GM18519 (cell line): Measurements from ENCODE around the gene TPPP3.

ENCODE experiments used
- ATAC-seq: cut with Tn5 transposase; IDR thresholded peaks from one replicate; pipeline ENCODE4 v1.9.1; 2021; ENCODE audit warnings: mild to moderate bottlenecking, moderate library complexity; ENCODE audit not compliant: unreplicated experiment, low FRiP score

TPPP3 gene

GRCh38 chr16:67393111-67393787, at the start of gene TPPP3:
Gene TPPP3, minus strand, starts transcription at chr16:67393498. Its CDS starts 2,387 bp downstream, at chr16:67391111.
- ATAC-seq: no peak

GRCh38 chr16:67442581-67443255, 49.4 kb upstream of the TPPP3 start:
- ATAC-seq: no peak

- no peak for ATAC-seq
Measured at GRCh38 chr16:67441907-67442306, 48.6 kb upstream of the TPPP3 start.

- ATAC-seq: no peak
Measured at GRCh38 chr16:67441271-67441753, 48.0 kb upstream of the TPPP3 start.

- no peak for ATAC-seq
Measured at GRCh38 chr16:67438824-67439393, 45.6 kb upstream of the TPPP3 start.

GRCh38 chr16:67438098-67438791, 44.9 kb upstream of the TPPP3 start:
- ATAC-seq: no peak

GRCh38 chr16:67437513-67437912, 44.2 kb upstream of the TPPP3 start:
- no peak for ATAC-seq

GRCh38 chr16:67436640-67437193, 43.4 kb upstream of the TPPP3 start:
- no peak for ATAC-seq

GRCh38 chr16:67435758-67436164, 42.5 kb upstream of the TPPP3 start:
- no peak for ATAC-seq

GRCh38 chr16:67433131-67433719, 39.9 kb upstream of the TPPP3 start:
- ATAC-seq: no peak

- no peak for ATAC-seq
Measured at GRCh38 chr16:67432506-67432890, 39.2 kb upstream of the TPPP3 start.

- ATAC-seq: no peak
Measured at GRCh38 chr16:67431775-67432505, 38.6 kb upstream of the TPPP3 start.

GRCh38 chr16:67430977-67431774, 37.9 kb upstream of the TPPP3 start, which contains the start of gene HSD11B2:
Gene HSD11B2, plus strand, starts transcription at chr16:67431121. Its CDS starts 128 bp downstream, at chr16:67431249.
- ATAC-seq: no peak

GRCh38 chr16:67430504-67430976, 37.2 kb upstream of the TPPP3 start:
- ATAC-seq: no peak

GRCh38 chr16:67429799-67430503, 36.7 kb upstream of the TPPP3 start:
- ATAC-seq: no peak

- no peak for ATAC-seq
Measured at GRCh38 chr16:67429053-67429798, 35.9 kb upstream of the TPPP3 start.

GRCh38 chr16:67428146-67428731, 34.9 kb upstream of the TPPP3 start:
- no peak for ATAC-seq
